H1 (cell line): Measurements from ENCODE around the gene MLYCD.

ENCODE experiments used
- CBX8 ChIP-seq: fragments of 300-800, 300-1000 bp; sonication (generic); IDR thresholded peaks from 2 replicates; pipeline ENCODE4 v1.7.1; 2016; ENCODE audit warnings: low read depth, low read length, borderline replicate concordance
- CTCF ChIP-seq, 3 experiments: IDR thresholded peaks; 1 replicate in 2 of 3; 2 replicates in 1 of 3; pipeline versions ENCODE4 v1.5.1 to v1.6.1; 2011; ENCODE audit warnings: low read length in 3 of 3, mild to moderate bottlenecking in 3 of 3, inconsistent platforms in 2 of 3, low read depth in 1 of 3, moderate library complexity in 1 of 3; ENCODE audit not compliant: insufficient read depth in 1 of 3; ENCODE audit errors: control extremely low read depth in 1 of 3
- RNF2 ChIP-seq: fragments of 200-900, 300-1000 bp; sonication (generic); IDR thresholded peaks from 2 replicates; pipeline ENCODE4 v1.7.1; 2016; ENCODE audit warnings: borderline replicate concordance, low read depth, mild to moderate bottlenecking, antibody characterized with exemption, low read length; ENCODE audit not compliant: poor library complexity, severe bottlenecking; ENCODE audit errors: missing control alignments

GRCh38 chr16:83886199-83886971 is 12.5 kb upstream of the MLYCD start:
- TF ChIP-seq CTCF (IDR thresholded peaks at IDR 0.05; ENCODE audit: control extremely low read depth in 1 of 3, insufficient read depth in 1 of 3, low read depth in 1 of 3, low read length in 3 of 3) (peak in 1 of 3 experiments; percentile 27; a peak in 1 of 4 replicates), RNF2 (no peak), CBX8 (no peak)
